Right atrium auricular region (tissue), 2 donors: ENCODE results near the gene CBX8. TPM values are rescaled to one million over a fixed set of nuclear protein-coding genes. Genes with fewer than 3 reads are reported as not detected.

ENCODE experiments used
- DNase-seq: peaks from one replicate; pipeline ENCODE4 v3.0.0-alpha.2; 2019; ENCODE audit warnings: low spot score
- H3K27ac ChIP-seq, 2 donors: fragments of 200-600 bp; sonication (generic); 1 replicate in 1 of 2; 2 replicates in 1 of 2; pipeline ENCODE4 v1.5.1; 2016 to 2019
- H3K27me3 ChIP-seq, 2 donors: fragments of 200-600 bp; sonication (generic); one replicate each; pipeline versions ENCODE4 v1.5.1 to v1.6.0; 2017 to 2019
- H3K36me3 ChIP-seq: fragments of 200-600 bp; sonication (generic); one replicate; pipeline ENCODE4 v1.5.1; 2016
- H3K4me1 ChIP-seq, 2 donors: fragments of 200-600 bp; sonication (generic); one replicate each; pipeline versions ENCODE4 v1.5.1 to v1.6.0; 2017 to 2019
- H3K4me3 ChIP-seq, 2 donors: fragments of 200-600 bp; sonication (generic); 1 replicate in 1 of 2; 2 replicates in 1 of 2; pipeline ENCODE4 v1.5.1; 2017 to 2019; ENCODE audit warnings: mild to moderate bottlenecking in 1 of 2, moderate library complexity in 1 of 2
- H3K9me3 ChIP-seq, 2 donors: fragments of 200-600 bp; sonication (generic); one replicate each; pipeline ENCODE4 v1.5.1; 2019
- total RNA-seq, 2 donors: library from RNA; depleted of rRNA; stranded (reverse); fragments of >200 nt; gene quantifications; one replicate each; pipeline ENCODE4 v1.1.0, GENCODE V29; 2016
- TF ChIP-seq, protein P1 (sequence below), 2 donors: fragments of 200-600 bp; sonication (generic); IDR thresholded peaks; one replicate each; pipeline ENCODE4 v1.5.1; 2019; ENCODE audit warnings: antibody characterized with exemption in 2 of 2

CBX8 gene
- total RNA-seq, 2 donors from 2014 or later, result 2.7 to 3.0 TPM

DNA sequence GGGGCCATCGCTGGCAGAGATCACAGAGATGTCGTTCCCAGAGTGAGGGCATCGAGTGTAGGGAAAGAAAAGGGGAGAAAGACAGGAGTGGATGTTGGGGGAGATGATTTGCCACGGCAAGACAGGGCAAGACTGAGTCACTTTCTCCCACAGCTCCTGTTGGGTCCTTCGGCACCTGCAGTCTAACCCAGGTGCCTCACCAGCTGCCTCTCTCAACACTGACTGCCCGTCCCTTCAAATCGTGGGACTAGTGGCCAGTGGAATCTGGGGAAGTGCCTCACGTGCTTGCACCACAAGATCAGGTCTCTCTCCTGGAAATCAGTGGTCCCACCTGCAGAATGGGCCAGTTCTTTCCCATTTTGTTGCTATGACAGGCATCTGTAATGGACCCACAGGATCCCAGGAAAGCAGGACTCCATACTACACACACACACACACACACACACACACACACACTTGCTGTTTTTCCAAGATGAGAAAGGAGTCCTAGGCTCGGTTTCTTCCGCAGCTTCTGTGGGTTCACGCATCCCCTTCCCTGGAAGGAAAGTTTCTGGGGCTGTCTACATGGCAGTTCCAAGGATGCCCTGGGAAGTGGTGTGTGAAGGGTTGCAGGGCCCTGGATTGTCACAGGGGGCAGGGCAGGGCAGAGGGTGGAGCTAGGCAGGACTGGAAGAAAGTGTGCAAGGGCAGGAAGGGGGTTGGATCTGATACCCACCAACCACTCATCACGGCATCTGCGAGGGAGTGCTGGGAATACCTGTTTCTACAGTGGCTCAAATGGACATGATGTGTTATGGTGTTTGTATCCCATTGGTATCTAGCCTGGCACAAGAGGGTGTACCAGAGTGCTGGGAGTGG lies 10.2 kb upstream of the CBX8 start:
- no peaks in the 10 kb centered on the region for H3K36me3 ChIP-seq
- no peak overlapping the region for H3K4me3 ChIP-seq
- H3K4me1 ChIP-seq, result peaks cover 0 to 42% of the 10 kb centered on the region in 2 donors
- DNase-seq, result no peak
- TF ChIP-seq, protein P1, sequence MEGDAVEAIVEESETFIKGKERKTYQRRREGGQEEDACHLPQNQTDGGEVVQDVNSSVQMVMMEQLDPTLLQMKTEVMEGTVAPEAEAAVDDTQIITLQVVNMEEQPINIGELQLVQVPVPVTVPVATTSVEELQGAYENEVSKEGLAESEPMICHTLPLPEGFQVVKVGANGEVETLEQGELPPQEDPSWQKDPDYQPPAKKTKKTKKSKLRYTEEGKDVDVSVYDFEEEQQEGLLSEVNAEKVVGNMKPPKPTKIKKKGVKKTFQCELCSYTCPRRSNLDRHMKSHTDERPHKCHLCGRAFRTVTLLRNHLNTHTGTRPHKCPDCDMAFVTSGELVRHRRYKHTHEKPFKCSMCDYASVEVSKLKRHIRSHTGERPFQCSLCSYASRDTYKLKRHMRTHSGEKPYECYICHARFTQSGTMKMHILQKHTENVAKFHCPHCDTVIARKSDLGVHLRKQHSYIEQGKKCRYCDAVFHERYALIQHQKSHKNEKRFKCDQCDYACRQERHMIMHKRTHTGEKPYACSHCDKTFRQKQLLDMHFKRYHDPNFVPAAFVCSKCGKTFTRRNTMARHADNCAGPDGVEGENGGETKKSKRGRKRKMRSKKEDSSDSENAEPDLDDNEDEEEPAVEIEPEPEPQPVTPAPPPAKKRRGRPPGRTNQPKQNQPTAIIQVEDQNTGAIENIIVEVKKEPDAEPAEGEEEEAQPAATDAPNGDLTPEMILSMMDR (IDR thresholded peaks at IDR 0.05), result no peak
- peaks cover 47 to 90% of the 10 kb centered on the region in 2 donors for H3K27me3 ChIP-seq
- no peak overlapping the region for H3K27ac ChIP-seq
- H3K9me3 ChIP-seq, result no peaks in the 10 kb centered on the region

- peaks cover 52 to 90% of the 10 kb centered on the region in 2 donors for H3K27me3 ChIP-seq
- H3K4me1 ChIP-seq, result peaks cover 0 to 40% of the 10 kb centered on the region in 2 donors
- H3K9me3 ChIP-seq, result no peaks in the 10 kb centered on the region
- H3K27ac ChIP-seq, result no peak overlapping the region
- DNase-seq, result no peak
- TF ChIP-seq, protein P1 (IDR thresholded peaks at IDR 0.05), result no peak
- no peak overlapping the region for H3K4me3 ChIP-seq
- no peaks in the 10 kb centered on the region for H3K36me3 ChIP-seq
These were observed 9.5 kb upstream of the CBX8 start for GRCh38 chr17:79806446-79806760.

- peaks cover 0 to 40% of the 10 kb centered on the region in 2 donors for H3K4me1 ChIP-seq
- no peak for DNase-seq
- no peak overlapping the region for H3K4me3 ChIP-seq
- peaks cover 64 to 92% of the 10 kb centered on the region in 2 donors for H3K27me3 ChIP-seq
- TF ChIP-seq, protein P1 (IDR thresholded peaks at IDR 0.05), result no peak
- H3K36me3 ChIP-seq, result no peaks in the 10 kb centered on the region
- H3K27ac ChIP-seq, result no peak overlapping the region
- H3K9me3 ChIP-seq, result no peaks in the 10 kb centered on the region
These were observed 8.2 kb upstream of the CBX8 start for GRCh38 chr17:79804856-79805696.

GRCh38 chr17:79803997-79804855 lies 7.3 kb upstream of the CBX8 start:
- Histone ChIP-seq H3K27me3 (peaks cover 65 to 94% of the 10 kb centered on the region in 2 donors), H3K4me3 (no peak overlapping the region), H3K9me3 (no peaks in the 10 kb centered on the region), H3K36me3 (no peaks in the 10 kb centered on the region), H3K27ac (no peak overlapping the region), H3K4me1 (peaks cover 0 to 44% of the 10 kb centered on the region in 2 donors)
- TF ChIP-seq, protein P1 (IDR thresholded peaks at IDR 0.05), result no peak
- no peak for DNase-seq

DNA sequence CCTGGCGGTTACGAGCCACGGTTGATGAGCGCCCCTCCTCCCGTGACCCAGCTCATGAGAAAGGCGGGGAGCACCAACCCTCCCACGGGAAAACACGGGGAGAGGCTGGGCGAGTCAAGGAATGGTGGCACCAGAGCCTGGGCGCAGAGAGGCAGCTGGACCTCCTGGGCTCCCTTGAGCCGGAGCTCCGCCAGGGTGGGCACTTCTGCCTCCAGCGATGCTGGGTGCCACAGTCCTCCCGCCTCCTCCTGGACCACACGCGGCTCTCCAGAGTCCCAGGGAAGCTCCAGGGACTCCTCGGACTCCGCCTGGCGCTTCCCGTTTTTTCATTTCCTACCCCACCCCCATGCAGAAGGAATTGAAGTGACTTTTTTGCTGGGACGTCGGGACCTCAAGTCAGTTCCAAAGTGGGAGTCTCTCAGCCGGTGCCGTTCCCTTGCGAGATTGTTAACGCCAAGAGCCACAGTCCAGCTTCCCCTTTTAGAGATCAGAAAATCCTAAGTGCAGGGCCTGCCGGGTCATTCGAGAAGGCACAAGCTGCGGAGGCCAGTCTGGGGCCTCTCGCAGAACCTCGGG lies 6.6 kb upstream of the CBX8 start:
- no peaks in the 10 kb centered on the region for H3K36me3 ChIP-seq
- no peak for DNase-seq
- H3K27me3 ChIP-seq, result peaks cover 67 to 94% of the 10 kb centered on the region in 2 donors
- H3K27ac ChIP-seq, result no peak overlapping the region
- H3K4me3 ChIP-seq, result no peak overlapping the region
- peaks cover 0 to 51% of the 10 kb centered on the region in 2 donors for H3K4me1 ChIP-seq
- no peaks in the 10 kb centered on the region for H3K9me3 ChIP-seq
- TF ChIP-seq, protein P1 (IDR thresholded peaks at IDR 0.05), result no peak
